ENCODE data around the gene GK2.

GK2 gene

DNA sequence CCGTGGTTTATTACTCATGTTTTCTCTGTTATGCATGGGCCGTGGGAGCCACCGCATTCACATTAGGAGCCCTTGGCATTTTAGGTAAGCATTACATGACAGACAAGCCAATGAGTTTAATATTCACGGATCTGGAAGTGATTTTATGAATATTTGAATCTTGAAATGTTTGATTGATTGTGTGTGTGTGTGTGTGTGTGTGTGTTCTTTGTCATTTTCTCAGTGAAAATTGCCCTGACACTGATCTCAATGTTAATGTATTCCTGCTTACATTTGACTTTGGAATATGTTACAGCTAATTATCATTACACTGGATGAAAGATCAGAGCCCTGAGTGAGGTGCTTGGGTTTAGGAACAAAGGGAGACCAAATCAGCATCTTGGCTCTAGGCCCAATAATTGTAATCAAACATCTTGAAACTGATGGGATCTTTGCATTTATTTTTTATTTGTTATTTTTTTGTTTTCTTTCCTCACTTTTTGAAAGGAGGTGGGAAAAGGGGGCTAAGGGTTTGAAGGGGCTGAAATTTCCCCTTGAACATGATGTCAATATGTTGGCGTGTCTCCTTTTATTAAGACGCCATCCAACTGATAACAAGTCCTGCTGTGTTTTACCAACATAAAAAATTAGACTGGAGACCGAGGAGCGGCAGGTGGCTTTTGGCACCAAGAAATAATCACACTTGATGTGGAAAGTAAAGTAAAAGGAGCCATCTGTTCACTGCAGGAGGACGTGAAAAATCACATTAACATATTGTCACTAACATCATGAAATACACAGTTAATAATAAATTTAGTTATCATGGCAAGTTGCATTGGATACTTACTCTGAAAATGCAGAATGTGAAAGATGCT lies 5.2 kb upstream of the GK2 start:
- Mint-ChIP-seq H3K4me1 (ENCODE audit: low read depth in 2 of 2) (no peaks in the 10 kb centered on the region), H3K36me3 (ENCODE audit: insufficient read depth) (no peaks in the 10 kb centered on the region), H3K27me3 (no peaks in the 10 kb centered on the region), H3K27ac (no peak overlapping the region), H3K9me3 (peaks cover 2 to 9% of the 10 kb centered on the region in 2 donors), H3K4me3 (no peak overlapping the region)
- ATAC-seq (replicated peaks) (no peak), DNase-seq (no peak)

DNA sequence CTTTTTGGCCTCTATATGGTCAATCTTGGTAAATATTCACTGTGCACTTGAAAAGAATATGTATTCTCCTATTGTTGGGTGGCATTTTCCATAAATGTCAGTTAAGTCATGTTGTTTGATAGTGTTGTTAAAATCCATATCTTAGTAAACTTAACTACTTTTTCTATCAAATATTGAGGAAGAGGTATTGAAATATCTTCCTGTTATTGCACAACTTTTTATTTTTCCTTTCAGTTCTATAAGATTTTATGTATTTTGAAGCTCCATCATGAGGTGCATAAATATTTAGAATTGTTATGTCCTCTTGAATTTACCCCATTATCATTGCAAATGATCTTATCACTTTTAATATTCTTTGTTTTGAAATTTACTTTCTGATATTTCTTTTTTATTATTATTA lies 3.4 kb downstream of the GK2 start:
- DNase-seq (no peak), ATAC-seq (replicated peaks) (no peak)
- Mint-ChIP-seq H3K36me3 (ENCODE audit: insufficient read depth) (no peaks in the 10 kb centered on the region), H3K4me3 (no peak overlapping the region), H3K4me1 (ENCODE audit: low read depth in 2 of 2) (no peaks in the 10 kb centered on the region), H3K27me3 (no peaks in the 10 kb centered on the region), H3K9me3 (peaks cover 6 to 9% of the 10 kb centered on the region in 2 donors), H3K27ac (no peak overlapping the region)

DNA sequence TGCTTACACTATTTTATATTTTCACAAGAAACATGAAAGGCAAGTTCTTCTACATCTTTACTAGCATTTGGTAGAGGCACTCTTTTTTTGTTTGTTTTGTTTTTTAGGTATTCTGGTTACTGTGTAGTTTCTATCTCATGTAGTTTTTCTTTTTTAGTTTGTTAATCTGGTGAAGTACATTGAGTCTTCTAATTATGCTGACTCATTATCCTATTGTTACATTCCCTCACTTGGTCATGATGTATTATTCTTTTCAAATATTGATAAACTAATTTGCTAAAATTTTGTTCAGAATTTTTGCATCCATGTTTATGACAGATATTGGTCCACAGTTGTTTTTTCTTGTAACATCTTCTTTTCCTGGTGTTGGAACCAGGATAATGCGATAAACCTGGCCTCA lies 4.7 kb downstream of the GK2 start:
- H3K27me3 Mint-ChIP-seq = no peaks in the 10 kb centered on the region
- H3K36me3 Mint-ChIP-seq (ENCODE audit: insufficient read depth) = no peaks in the 10 kb centered on the region
- no peak overlapping the region for H3K4me3 Mint-ChIP-seq
- H3K9me3 Mint-ChIP-seq = peaks cover 0 to 3% of the 10 kb centered on the region in 2 donors
- ATAC-seq (replicated peaks) (no peak), DNase-seq (no peak)
- H3K27ac Mint-ChIP-seq = no peak overlapping the region
- H3K4me1 Mint-ChIP-seq (ENCODE audit: low read depth in 2 of 2) = no peaks in the 10 kb centered on the region

DNA sequence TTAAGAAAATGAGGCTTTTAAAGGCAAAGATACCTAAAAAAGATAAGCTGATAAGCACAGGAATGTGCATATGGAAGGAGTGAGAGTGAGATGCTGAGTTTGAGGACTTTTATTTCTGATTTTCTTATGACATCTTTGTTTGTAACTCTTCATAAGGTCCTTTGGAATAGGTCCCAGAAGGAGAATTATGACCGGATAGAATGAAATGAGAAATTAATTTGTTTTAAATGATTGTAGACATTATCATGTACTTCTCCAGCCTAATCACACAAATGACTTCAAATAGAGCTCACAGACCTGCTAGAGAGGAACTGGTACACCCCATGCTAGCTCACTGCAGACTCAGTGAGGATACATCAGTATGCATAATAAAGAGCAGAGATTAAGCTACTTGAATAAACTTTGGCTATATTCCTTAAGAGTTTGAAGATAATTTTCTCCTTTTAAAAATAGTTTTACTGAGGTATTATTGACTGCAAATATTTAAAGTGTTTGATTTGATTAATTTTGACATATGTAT lies 5.6 kb downstream of the GK2 start:
- Mint-ChIP-seq H3K27me3 (no peaks in the 10 kb centered on the region), H3K9me3 (peaks cover 0 to 3% of the 10 kb centered on the region in 2 donors), H3K27ac (no peak overlapping the region), H3K4me1 (ENCODE audit: low read depth in 2 of 2) (no peaks in the 10 kb centered on the region), H3K36me3 (ENCODE audit: insufficient read depth) (no peaks in the 10 kb centered on the region), H3K4me3 (no peak overlapping the region)
- no peak for DNase-seq
- no peak for ATAC-seq (replicated peaks)

DNA sequence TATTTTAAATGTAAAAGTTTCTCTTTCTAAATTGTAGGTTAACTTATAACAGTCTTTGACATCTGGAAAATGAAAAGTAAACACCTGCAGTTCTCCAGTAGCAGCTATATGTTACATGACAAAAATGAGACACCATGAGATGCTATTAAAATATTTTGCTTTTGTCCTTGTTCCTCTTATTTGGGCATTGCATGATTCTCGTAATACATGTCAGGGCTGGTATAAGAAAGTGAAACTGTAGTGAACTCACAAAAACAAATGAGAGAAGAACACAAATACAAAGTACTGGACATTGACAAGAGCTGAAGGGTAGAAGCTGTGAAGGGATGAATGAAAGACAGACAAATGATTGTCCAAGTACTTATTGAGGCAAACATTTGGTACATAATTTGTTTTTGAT lies 9.0 kb downstream of the GK2 start:
- ATAC-seq (replicated peaks) = no peak
- Mint-ChIP-seq H3K4me1 (ENCODE audit: low read depth in 2 of 2) (no peaks in the 10 kb centered on the region), H3K9me3 (no peaks in the 10 kb centered on the region), H3K27me3 (no peaks in the 10 kb centered on the region), H3K27ac (no peak overlapping the region), H3K4me3 (no peak overlapping the region), H3K36me3 (ENCODE audit: insufficient read depth) (no peaks in the 10 kb centered on the region)
- DNase-seq = no peak

DNA sequence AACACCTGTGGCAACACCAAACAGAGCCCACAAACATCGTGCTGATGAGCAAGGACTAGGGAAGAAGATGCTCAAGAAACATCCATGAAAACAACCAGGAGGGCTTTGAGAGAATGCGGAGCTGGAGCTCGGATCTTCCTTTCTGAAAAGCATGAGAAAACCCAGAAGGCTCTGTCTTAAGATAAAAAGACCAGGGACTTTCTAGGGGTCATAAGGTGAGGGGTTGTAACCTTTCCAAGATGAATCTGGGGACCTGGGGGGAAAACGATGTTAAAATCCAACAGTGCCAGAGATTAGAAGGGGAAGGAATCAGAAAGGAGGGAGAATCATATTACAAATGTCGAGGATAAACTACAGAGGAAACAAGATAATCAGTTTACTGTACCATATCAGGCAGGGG lies 10.1 kb downstream of the GK2 start:
- ATAC-seq (replicated peaks) = no peak
- no peaks in the 10 kb centered on the region for H3K36me3 Mint-ChIP-seq (ENCODE audit: insufficient read depth)
- no peaks in the 10 kb centered on the region for H3K9me3 Mint-ChIP-seq

DNA sequence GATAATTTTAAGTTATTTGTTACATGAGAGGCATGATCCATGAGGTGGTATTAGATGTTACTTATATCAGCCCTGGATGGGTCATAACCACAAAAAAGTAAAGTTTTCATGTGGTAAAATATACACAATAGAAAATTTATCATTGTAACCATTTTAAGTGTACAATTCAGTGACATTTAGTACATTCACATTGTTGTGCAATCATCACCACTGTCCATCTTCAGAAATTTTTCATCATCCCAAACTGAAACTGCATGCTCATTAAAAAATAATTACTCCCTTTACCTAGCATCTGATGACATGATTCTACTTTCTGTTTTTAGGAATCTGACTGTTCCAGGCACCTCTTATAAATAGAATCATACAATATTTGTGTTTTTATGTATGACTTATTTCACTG lies 11.2 kb downstream of the GK2 start:
- H3K27ac Mint-ChIP-seq = no peak overlapping the region
- no peaks in the 10 kb centered on the region for H3K9me3 Mint-ChIP-seq
- no peaks in the 10 kb centered on the region for H3K4me1 Mint-ChIP-seq (ENCODE audit: low read depth in 2 of 2)
- DNase-seq = no peak
- no peak overlapping the region for H3K4me3 Mint-ChIP-seq
- no peaks in the 10 kb centered on the region for H3K27me3 Mint-ChIP-seq
- ATAC-seq (replicated peaks) = no peak
- no peaks in the 10 kb centered on the region for H3K36me3 Mint-ChIP-seq (ENCODE audit: insufficient read depth)

More for the DNA sequence above, 10.1 kb downstream of the GK2 start:
- Mint-ChIP-seq H3K27ac (no peak overlapping the region), H3K27me3 (no peaks in the 10 kb centered on the region), H3K4me3 (no peak overlapping the region), H3K4me1 (ENCODE audit: low read depth in 2 of 2) (no peaks in the 10 kb centered on the region)
- DNase-seq = no peak

DNA sequence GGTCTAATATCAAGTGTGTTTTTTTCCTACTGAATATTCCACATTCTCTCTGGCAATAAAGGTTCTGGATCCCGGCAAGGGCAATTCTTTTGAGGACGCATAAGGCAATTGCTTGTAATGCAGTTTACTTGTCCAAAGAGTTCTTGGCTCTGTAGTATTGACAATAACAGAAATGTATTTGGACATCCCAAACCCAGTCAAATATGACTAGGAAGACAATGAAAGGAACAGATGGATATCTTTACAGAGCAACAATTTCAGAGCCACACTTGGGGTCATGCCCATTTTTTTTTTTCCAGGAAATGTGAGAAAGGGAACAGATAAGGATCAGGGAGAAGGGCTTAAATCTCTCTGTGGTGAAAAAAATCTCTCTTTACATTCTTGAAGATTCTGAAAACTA lies 12.2 kb downstream of the GK2 start:
- ATAC-seq (replicated peaks) (no peak), DNase-seq (no peak)
- no peaks in the 10 kb centered on the region for H3K9me3 Mint-ChIP-seq
- H3K4me3 Mint-ChIP-seq = no peak overlapping the region
- no peaks in the 10 kb centered on the region for H3K27me3 Mint-ChIP-seq
- no peak overlapping the region for H3K27ac Mint-ChIP-seq
- H3K36me3 Mint-ChIP-seq (ENCODE audit: insufficient read depth) = no peaks in the 10 kb centered on the region
- H3K4me1 Mint-ChIP-seq (ENCODE audit: low read depth in 2 of 2) = no peaks in the 10 kb centered on the region

DNA sequence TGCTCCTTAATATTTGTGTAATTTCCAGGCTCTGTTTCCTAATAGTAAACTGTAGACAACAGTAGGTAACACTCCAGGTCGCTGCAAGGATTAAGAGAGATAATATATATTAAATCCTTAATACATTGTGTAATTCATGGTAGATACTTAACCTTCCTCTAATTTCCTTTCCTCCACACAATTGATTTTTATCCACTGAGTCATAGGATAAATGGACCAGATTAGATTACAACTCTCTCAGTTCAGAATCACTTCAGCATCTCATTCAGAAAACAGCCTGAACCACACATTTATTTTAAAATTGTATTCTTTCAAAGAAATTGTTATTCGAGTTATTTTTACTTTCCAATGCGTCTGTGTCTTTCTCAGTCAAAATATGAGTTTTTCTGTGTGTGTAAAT lies 17.1 kb downstream of the GK2 start:
- no peak for DNase-seq
- H3K27me3 Mint-ChIP-seq = no peaks in the 10 kb centered on the region
- no peaks in the 10 kb centered on the region for H3K9me3 Mint-ChIP-seq
- H3K36me3 Mint-ChIP-seq (ENCODE audit: insufficient read depth) = no peaks in the 10 kb centered on the region
- no peak for ATAC-seq (replicated peaks)
- no peak overlapping the region for H3K27ac Mint-ChIP-seq
- H3K4me3 Mint-ChIP-seq = no peak overlapping the region
- H3K4me1 Mint-ChIP-seq (ENCODE audit: low read depth in 2 of 2) = no peaks in the 10 kb centered on the region

DNA sequence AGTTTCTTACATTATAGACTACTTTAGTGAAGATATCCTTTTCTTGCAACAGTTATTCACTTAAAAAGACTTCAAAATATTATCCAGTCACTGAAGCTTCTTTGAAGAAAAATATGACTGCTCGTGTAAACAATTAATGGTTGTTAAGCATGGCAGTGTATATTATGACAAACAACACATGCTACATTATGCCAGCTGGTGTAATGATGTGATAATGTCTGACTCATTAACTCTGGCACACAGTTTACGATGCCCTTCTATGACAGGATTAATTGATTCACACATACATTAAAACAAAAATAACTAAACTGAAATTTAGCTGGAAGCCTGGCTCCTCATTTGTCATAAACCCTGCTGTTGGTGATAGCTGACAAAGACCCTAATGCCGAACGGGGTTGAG lies 22.4 kb downstream of the GK2 start:
- H3K27me3 Mint-ChIP-seq = no peaks in the 10 kb centered on the region
- no peaks in the 10 kb centered on the region for H3K36me3 Mint-ChIP-seq (ENCODE audit: insufficient read depth)
- DNase-seq = no peak
- H3K4me1 Mint-ChIP-seq (ENCODE audit: low read depth in 2 of 2) = no peaks in the 10 kb centered on the region
- H3K4me3 Mint-ChIP-seq = no peak overlapping the region
- no peak for ATAC-seq (replicated peaks)
- no peaks in the 10 kb centered on the region for H3K9me3 Mint-ChIP-seq
- no peak overlapping the region for H3K27ac Mint-ChIP-seq

DNA sequence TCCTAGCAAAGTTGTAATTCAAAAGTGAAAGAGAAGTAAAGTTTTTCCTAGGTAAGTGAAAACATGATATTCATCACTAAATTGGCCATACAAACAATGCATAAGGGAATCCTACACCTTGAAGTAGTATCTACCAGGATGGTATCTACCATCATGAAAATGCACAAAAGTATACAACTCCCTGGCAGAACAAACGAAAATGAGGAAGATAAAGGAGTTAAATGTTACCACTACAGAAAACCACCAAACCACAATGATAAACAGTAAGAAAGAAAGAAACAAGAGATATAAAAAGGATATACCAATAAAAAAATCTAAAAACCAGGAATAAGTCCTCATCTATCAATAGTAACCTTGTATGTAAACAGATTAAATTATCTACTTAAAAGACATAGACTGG lies 26.9 kb downstream of the GK2 start:
- H3K4me3 Mint-ChIP-seq = no peak overlapping the region
- no peaks in the 10 kb centered on the region for H3K9me3 Mint-ChIP-seq
- H3K27ac Mint-ChIP-seq = no peak overlapping the region
- DNase-seq = no peak
- no peaks in the 10 kb centered on the region for H3K27me3 Mint-ChIP-seq
- no peaks in the 10 kb centered on the region for H3K4me1 Mint-ChIP-seq (ENCODE audit: low read depth in 2 of 2)
- ATAC-seq (replicated peaks) = no peak
- no peaks in the 10 kb centered on the region for H3K36me3 Mint-ChIP-seq (ENCODE audit: insufficient read depth)

DNA sequence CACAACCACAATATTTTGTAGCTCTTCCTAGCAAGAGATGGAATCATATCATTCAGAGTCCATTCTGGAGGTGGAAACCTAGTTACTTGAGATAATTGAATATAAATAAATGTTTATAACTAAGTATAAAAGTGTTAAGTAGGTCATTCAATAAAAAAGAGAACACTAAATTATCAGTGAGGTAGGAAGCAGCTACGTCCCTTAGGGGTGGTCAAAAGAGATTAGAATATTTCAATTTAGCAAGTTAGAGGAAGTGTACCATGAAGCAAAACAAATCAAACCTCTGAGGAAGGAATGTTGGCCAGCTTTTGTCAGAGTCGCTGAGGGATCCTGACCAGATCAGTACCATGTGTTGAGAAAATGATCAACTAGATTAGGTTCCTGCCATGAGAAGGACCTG lies 38.0 kb downstream of the GK2 start:
- ATAC-seq (replicated peaks) = no peak
- H3K4me1 Mint-ChIP-seq (ENCODE audit: low read depth in 2 of 2) = no peaks in the 10 kb centered on the region
- no peaks in the 10 kb centered on the region for H3K27me3 Mint-ChIP-seq
- H3K36me3 Mint-ChIP-seq (ENCODE audit: insufficient read depth) = no peaks in the 10 kb centered on the region
- peaks cover 0 to 2% of the 10 kb centered on the region in 2 donors for H3K9me3 Mint-ChIP-seq
- DNase-seq = no peak
- no peak overlapping the region for H3K27ac Mint-ChIP-seq
- H3K4me3 Mint-ChIP-seq = no peak overlapping the region

DNA sequence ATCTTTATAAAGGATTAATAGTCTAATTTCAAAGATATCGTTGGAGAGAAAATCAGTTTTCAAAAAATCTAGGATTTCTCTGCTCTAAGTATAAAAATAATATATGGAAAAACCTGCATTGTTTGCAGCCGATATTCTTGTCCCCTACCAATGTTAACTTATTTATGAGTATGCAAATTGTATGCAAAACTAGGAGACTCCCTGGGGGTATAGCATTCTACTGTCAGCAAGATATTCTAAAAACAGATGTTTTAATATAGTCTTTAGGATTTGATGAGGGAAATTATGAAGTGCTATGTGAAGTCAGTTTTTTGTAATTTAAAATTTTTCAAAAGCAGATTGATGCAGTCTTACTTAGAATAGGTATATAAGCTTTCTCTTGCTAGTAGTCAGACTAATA lies 40.9 kb downstream of the GK2 start:
- Mint-ChIP-seq H3K9me3 (peaks cover 0 to 2% of the 10 kb centered on the region in 2 donors), H3K36me3 (ENCODE audit: insufficient read depth) (no peaks in the 10 kb centered on the region), H3K4me3 (no peak overlapping the region), H3K27me3 (no peaks in the 10 kb centered on the region), H3K27ac (no peak overlapping the region), H3K4me1 (ENCODE audit: low read depth in 2 of 2) (no peaks in the 10 kb centered on the region)
- ATAC-seq (replicated peaks) (no peak), DNase-seq (no peak)

DNA sequence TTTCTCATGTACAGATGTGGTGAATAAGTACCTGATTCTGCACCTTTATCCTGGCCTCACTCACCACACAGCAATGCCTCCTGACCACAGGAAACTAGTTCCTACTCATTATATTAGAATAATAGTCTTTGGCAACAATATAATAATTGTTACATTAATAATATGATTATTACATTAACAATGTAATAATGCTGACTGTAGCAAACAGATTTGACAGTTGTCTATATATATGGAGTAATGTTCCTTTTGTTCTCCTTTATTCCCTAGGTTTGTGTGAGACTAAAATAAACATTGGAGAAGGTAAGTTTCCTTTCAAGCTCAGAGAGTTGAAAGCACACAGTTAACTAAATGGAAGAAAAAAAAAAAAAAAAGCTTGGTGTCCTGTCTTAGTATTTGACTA lies 41.6 kb downstream of the GK2 start:
- DNase-seq = no peak
- Mint-ChIP-seq H3K4me3 (no peak overlapping the region), H3K36me3 (ENCODE audit: insufficient read depth) (no peaks in the 10 kb centered on the region), H3K27ac (no peak overlapping the region), H3K4me1 (ENCODE audit: low read depth in 2 of 2) (no peaks in the 10 kb centered on the region), H3K27me3 (no peaks in the 10 kb centered on the region), H3K9me3 (peaks cover 0 to 2% of the 10 kb centered on the region in 2 donors)
- ATAC-seq (replicated peaks) = no peak
